OCI-LY1 (cell line): ENCODE data around the gene KCNH8.

Experiments used
- H2AFZ ChIP-seq: fragments of 200-600 bp; sonication (generic), shearing (Covaris generic); 2 replicates; pipeline ENCODE4 v1.6.0; 2014; ENCODE audit warnings: antibody characterized with exemption, mild to moderate bottlenecking, low read length
- H3F3A ChIP-seq: fragments of 200-600 bp; sonication (generic), shearing (Covaris generic); 2 replicates; pipeline ENCODE4 v1.6.0; 2014; ENCODE audit warnings: mild to moderate bottlenecking, antibody characterized with exemption, low read length, moderate library complexity; ENCODE audit not compliant: insufficient read depth
- H3K27ac ChIP-seq: fragments of 200-600 bp; sonication (generic); 2 replicates; pipeline ENCODE4 v1.5.1; 2014; ENCODE audit warnings: low read length, mixed run types, mild to moderate bottlenecking, low read depth; ENCODE audit not compliant: poor library complexity, severe bottlenecking
- H3K27me3 ChIP-seq: fragments of 200-600 bp; sonication (generic); 2 replicates; pipeline ENCODE4 v1.6.0; 2014; ENCODE audit warnings: antibody characterized with exemption, mild to moderate bottlenecking, low read length, moderate library complexity; ENCODE audit not compliant: insufficient read depth
- H3K36me3 ChIP-seq: fragments of 200-600 bp; sonication (generic); 2 replicates; pipeline ENCODE4 v1.6.1; 2014; ENCODE audit warnings: mild to moderate bottlenecking, antibody characterized with exemption, low read length, moderate library complexity, mixed read lengths; ENCODE audit not compliant: insufficient read depth
- H3K4me1 ChIP-seq: fragments of 200-600 bp; sonication (generic); 2 replicates; pipeline ENCODE4 v1.5.1; 2014; ENCODE audit warnings: mild to moderate bottlenecking, low read length, moderate library complexity; ENCODE audit not compliant: insufficient read depth, severe bottlenecking
- H3K4me2 ChIP-seq: fragments of 200-600 bp; sonication (generic), shearing (Covaris generic); 2 replicates; pipeline ENCODE4 v1.6.1; 2014; ENCODE audit warnings: low read length
- H3K4me3 ChIP-seq: fragments of 200-600 bp; sonication (generic); 2 replicates; pipeline ENCODE4 v1.5.1; 2014; ENCODE audit warnings: low read length, low read depth, mild to moderate bottlenecking, mixed read lengths; ENCODE audit not compliant: poor library complexity, severe bottlenecking
- H3K79me2 ChIP-seq: fragments of 200-600 bp; shearing (Covaris generic); 2 replicates; pipeline ENCODE4 v1.6.1; 2016; ENCODE audit warnings: mixed run types, low read length, mixed read lengths; ENCODE audit not compliant: insufficient read depth
- H3K9ac ChIP-seq: fragments of 200-600 bp; sonication (generic), shearing (Covaris generic); 2 replicates; pipeline ENCODE4 v1.6.1; 2014; ENCODE audit warnings: mild to moderate bottlenecking, low read length, mixed read lengths
- H3K9me2 ChIP-seq: fragments of 200-600 bp; sonication (generic), shearing (Covaris generic); 2 replicates; pipeline ENCODE4 v1.6.1; 2014; ENCODE audit warnings: low read depth, mild to moderate bottlenecking, low read length, mixed read lengths
- H3K9me3 ChIP-seq: fragments of 200-600 bp; shearing (Covaris generic); 2 replicates; pipeline ENCODE4 v1.6.1; 2014; ENCODE audit warnings: low read length, mixed read lengths
- H4K20me1 ChIP-seq: fragments of 200-600 bp; sonication (generic), shearing (Covaris generic); 2 replicates; pipeline ENCODE4 v1.6.0; 2016; ENCODE audit warnings: mild to moderate bottlenecking, low read length; ENCODE audit not compliant: insufficient read depth
- EZH2 ChIP-seq: fragments of 200-600 bp; sonication (generic), shearing (Covaris generic); IDR thresholded peaks from 2 replicates; pipeline ENCODE4 v1.8.0; 2017; ENCODE audit warnings: borderline replicate concordance, mixed run types, mild to moderate bottlenecking, antibody characterized with exemption, low read length, moderate library complexity, mixed read lengths
- TF ChIP-seq, protein P1 (sequence below): fragments of 200-600 bp; sonication (generic), shearing (Covaris generic); IDR thresholded peaks from 2 replicates; pipeline ENCODE4 v1.5.1; 2017; ENCODE audit warnings: mild to moderate bottlenecking, antibody characterized with exemption, low read length, moderate library complexity, mixed read lengths

KCNH8 gene

DNA sequence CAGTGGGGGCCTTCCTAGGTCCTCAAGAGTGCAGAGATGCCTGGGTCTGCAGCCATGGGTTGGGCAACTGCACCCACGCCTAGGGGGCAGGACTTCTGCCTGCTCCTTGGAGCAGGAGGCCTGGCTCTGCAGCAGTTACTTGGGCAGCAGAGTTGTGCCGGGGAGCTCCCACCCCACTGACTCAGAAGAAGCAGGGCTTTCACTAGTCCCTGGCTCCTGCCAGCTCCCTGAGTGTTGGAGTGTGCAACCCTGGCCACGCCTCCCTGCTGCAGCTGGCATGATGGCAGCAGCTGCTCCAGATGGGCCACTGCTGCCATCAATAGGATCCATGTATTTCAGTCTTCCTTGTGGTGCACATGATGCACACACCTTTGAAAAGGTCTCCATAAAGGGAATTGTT is 40.6 kb upstream of the KCNH8 start:
- Histone ChIP-seq H3K9me2 (no peaks in the 10 kb centered on the region), H3K27ac (no peak overlapping the region), H3K4me2 (no peak overlapping the region), H3K9ac (no peak overlapping the region), H3K4me1 (no peaks in the 10 kb centered on the region), H3K36me3 (no peaks in the 10 kb centered on the region), H2AFZ (no peak overlapping the region), H3K27me3 (no peaks in the 10 kb centered on the region), H3K9me3 (no peaks in the 10 kb centered on the region), H3F3A (no peaks in the 10 kb centered on the region), H3K4me3 (no peak overlapping the region), H3K79me2 (no peaks in the 10 kb centered on the region), H4K20me1 (no peaks in the 10 kb centered on the region)
- TF ChIP-seq, protein P1, sequence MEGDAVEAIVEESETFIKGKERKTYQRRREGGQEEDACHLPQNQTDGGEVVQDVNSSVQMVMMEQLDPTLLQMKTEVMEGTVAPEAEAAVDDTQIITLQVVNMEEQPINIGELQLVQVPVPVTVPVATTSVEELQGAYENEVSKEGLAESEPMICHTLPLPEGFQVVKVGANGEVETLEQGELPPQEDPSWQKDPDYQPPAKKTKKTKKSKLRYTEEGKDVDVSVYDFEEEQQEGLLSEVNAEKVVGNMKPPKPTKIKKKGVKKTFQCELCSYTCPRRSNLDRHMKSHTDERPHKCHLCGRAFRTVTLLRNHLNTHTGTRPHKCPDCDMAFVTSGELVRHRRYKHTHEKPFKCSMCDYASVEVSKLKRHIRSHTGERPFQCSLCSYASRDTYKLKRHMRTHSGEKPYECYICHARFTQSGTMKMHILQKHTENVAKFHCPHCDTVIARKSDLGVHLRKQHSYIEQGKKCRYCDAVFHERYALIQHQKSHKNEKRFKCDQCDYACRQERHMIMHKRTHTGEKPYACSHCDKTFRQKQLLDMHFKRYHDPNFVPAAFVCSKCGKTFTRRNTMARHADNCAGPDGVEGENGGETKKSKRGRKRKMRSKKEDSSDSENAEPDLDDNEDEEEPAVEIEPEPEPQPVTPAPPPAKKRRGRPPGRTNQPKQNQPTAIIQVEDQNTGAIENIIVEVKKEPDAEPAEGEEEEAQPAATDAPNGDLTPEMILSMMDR: no peak
- no peak for TF ChIP-seq EZH2

DNA sequence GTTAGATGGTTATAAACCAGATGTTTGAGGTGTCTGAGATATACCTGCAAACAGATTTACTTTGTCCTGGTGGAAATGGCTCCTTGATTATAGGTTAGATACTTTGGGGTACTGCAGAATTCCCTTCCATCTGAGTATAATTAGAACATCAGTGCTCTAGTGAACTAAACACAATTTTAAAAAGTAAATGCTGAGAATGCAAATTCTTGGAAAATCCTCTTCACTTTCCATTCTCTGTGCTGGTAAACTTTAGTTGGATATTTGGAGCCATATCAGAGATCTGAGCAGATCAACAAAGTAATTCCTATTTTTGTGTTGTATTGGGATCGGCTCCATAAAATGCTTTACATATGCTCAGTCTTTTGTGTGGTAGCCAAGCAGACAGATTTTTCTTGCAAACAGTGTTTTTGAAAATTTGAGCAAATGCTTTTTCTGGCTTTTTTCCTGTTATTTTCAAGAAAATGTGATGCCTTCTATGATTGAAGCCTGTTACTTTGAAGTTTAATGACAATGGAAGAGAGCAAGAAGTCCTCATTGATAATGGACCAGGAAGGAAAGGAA is 37.9 kb upstream of the KCNH8 start:
- no peak for TF ChIP-seq EZH2
- TF ChIP-seq, protein P1: no peak
- H3K9ac ChIP-seq: no peak overlapping the region
- H3K36me3 ChIP-seq: no peaks in the 10 kb centered on the region
- H3K4me3 ChIP-seq: no peak overlapping the region
- no peaks in the 10 kb centered on the region for H3K4me1 ChIP-seq
- H3K27me3 ChIP-seq: no peaks in the 10 kb centered on the region
- H3F3A ChIP-seq: no peaks in the 10 kb centered on the region
- no peaks in the 10 kb centered on the region for H3K79me2 ChIP-seq
- no peaks in the 10 kb centered on the region for H3K9me3 ChIP-seq
- no peak overlapping the region for H3K4me2 ChIP-seq
- H3K9me2 ChIP-seq: no peaks in the 10 kb centered on the region
- no peak overlapping the region for H3K27ac ChIP-seq
- H4K20me1 ChIP-seq: no peaks in the 10 kb centered on the region
- H2AFZ ChIP-seq: no peak overlapping the region

DNA sequence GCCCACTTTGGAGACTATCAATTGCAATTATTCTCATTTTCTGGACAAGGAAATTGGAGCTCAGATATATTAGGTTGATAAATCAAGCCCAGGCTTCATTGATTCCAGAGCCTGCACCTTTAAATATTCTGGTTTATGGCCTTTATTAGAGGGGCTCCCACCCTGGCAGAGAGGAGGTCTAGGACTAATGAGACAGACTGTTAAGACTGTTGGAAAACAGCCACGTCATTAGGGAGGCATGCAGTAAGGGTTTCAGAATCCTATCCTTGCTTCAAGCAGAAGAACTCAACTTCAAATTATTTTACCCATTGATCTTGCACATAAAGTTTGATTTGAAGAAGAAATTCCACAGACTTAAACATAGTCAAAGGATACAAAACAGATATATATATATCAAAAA is 33.8 kb upstream of the KCNH8 start:
- Histone ChIP-seq H3K9me3 (no peaks in the 10 kb centered on the region), H3K4me1 (no peaks in the 10 kb centered on the region), H3K9ac (no peak overlapping the region), H3K36me3 (no peaks in the 10 kb centered on the region), H3K4me3 (no peak overlapping the region), H3K27ac (no peak overlapping the region), H4K20me1 (no peaks in the 10 kb centered on the region), H3K27me3 (no peaks in the 10 kb centered on the region), H3F3A (no peaks in the 10 kb centered on the region), H3K9me2 (no peaks in the 10 kb centered on the region), H2AFZ (no peak overlapping the region), H3K79me2 (no peaks in the 10 kb centered on the region), H3K4me2 (no peak overlapping the region)
- TF ChIP-seq, protein P1: no peak
- TF ChIP-seq EZH2: no peak
